HG02884 (cell line): ENCODE results near the gene CCDC18.
"Not testable (repeated sequence)": the region's sequence is repeated elsewhere in the genome, so short reads cannot be mapped to it uniquely, and the experiment has no call there.

Experiments used
- ATAC-seq: cut with Tn5 transposase; IDR thresholded peaks from one replicate; pipeline ENCODE4 v1.9.1; 2021; ENCODE audit warnings: mild to moderate bottlenecking, moderate library complexity; ENCODE audit not compliant: unreplicated experiment

CCDC18 gene, protein sequence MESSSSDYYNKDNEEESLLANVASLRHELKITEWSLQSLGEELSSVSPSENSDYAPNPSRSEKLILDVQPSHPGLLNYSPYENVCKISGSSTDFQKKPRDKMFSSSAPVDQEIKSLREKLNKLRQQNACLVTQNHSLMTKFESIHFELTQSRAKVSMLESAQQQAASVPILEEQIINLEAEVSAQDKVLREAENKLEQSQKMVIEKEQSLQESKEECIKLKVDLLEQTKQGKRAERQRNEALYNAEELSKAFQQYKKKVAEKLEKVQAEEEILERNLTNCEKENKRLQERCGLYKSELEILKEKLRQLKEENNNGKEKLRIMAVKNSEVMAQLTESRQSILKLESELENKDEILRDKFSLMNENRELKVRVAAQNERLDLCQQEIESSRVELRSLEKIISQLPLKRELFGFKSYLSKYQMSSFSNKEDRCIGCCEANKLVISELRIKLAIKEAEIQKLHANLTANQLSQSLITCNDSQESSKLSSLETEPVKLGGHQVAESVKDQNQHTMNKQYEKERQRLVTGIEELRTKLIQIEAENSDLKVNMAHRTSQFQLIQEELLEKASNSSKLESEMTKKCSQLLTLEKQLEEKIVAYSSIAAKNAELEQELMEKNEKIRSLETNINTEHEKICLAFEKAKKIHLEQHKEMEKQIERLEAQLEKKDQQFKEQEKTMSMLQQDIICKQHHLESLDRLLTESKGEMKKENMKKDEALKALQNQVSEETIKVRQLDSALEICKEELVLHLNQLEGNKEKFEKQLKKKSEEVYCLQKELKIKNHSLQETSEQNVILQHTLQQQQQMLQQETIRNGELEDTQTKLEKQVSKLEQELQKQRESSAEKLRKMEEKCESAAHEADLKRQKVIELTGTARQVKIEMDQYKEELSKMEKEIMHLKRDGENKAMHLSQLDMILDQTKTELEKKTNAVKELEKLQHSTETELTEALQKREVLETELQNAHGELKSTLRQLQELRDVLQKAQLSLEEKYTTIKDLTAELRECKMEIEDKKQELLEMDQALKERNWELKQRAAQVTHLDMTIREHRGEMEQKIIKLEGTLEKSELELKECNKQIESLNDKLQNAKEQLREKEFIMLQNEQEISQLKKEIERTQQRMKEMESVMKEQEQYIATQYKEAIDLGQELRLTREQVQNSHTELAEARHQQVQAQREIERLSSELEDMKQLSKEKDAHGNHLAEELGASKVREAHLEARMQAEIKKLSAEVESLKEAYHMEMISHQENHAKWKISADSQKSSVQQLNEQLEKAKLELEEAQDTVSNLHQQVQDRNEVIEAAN (N-terminal part only)

DNA sequence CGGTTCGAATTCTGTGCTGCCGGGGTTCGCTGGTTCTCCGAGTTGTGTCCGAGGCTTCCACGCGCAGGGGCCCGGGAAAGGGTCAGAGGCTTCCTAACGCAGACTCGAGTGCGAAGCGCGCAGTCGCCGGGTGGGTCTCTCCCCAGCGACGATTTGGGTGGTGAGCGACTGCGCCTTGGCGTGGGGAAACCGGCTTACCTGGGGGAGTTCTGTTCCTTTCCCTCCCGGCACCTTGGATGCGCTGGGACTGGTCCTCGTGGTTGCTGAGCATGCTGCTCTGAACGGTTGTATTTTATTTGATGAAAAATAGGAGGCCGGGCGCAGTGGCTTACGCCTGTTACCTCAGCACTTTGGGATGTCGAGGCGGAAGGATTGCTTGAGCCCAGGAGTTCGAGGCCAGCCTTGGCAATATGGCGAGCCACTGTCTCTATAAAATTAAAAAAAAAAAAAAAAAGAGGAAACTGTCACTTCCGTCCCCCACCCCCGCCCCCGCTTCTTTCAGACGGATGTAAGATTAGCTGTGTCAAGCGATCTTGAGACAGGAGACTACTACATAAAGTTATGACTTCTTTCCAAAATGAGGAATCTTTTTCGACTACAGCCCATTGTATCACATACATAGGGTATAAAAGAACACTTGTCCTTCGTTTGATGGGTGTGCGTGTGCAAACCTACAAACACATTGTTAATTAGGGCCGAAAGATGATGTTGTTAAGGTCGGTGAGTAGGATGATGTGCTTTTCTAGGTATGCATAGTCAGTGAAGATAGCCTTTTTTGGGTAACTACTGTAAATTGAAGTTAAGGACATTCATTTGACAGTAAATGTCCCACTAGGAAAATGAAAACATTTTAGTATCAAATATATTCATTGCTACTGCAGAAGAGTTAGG, at the start of gene CCDC18:
Gene CCDC18 (plus strand): TSS at position 2 of the 891 bp plus-strand sequence. CDS start 2,638 bp downstream, outside the sequence.
- peak; percentile 11 for ATAC-seq

DNA sequence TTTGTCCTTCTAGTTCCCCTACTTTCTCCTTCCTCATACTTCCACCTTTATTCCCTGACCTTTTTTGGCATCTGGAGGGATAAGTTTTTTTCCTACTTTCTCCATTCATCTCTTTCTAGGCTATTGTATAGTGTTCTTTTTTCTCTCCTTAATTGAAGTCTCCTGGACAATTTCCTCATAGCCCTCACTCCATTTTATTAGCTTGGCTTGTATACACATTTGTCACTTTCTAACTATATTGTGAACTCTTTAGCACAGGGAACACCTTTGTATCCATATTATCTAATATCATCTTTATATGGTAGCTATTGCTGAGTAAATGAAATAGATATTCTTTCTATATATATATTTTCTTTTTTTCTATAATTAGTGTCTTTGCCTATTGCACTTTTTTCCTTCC, 47.9 kb upstream of the CCDC18 start:
- no peak for ATAC-seq

DNA sequence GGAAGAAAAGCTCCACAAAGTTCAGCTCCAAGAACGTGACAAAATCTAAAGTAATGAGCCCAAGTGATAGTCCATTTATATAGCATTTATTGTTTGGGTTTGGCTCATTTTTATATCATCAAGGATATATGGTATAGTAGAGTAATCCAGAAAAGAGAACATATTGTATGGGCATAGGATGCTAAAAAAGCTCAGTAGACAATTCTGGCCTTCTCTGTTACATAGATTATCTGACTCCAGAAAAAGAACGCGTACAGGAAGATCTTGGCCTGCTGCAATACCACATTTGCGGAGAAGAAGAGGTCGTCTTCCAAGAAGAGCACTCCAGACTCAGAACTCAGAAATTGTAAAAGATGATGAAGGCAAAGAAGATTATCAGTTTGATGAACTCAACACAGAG, 44.1 kb upstream of the CCDC18 start:
- no peak for ATAC-seq

DNA sequence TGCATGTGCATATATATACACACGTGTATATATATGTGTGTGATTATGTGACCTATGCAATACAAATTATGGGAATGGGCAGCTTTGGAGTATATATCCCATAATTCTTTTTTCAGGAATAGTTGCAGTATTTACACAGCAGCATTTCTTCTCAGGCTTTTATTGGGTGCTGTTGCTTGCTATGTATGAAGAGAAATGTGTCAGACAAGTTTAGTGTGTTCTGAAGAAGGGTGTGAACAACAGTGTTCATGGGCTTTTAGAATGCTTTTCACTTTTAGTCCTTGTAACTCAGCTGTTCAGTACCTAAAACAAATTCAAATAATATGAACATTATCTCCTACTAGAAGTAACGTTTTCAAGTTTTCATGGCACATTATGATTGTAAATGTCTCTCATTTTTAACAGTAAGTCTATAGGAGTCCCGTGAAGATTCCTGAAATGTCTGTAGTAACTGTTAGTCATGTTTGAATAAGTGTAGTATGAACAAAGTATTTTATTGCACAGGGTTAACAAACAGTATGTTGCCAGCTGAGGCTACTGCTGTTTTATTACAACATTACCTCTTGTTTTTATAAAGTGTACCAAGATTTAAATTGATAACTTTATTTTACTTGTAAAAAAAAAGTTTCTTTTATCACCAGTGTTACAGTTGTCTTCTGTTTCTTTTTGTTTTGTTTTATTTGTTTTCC, 42.8 kb upstream of the CCDC18 start:
- ATAC-seq = no peak

DNA sequence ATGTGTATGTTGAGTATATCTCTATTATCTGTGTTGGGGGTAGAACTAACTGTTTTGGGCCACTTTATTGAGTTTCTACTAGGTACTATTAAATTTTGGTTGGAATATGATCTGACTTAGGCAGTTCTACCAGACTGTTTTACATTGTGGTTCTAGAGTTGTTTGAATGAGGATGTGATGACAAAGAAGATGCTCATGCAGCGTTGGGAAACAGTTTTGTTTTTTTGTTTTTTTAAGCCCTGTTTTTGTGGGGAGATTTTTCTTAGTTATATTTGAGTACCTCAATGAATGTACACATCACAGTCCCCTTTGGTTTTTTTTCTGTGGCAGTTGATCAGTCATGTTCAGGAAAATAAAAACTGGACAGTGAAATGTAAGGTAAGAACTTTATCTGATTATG, 40.4 kb upstream of the CCDC18 start:
- no peak for ATAC-seq

DNA sequence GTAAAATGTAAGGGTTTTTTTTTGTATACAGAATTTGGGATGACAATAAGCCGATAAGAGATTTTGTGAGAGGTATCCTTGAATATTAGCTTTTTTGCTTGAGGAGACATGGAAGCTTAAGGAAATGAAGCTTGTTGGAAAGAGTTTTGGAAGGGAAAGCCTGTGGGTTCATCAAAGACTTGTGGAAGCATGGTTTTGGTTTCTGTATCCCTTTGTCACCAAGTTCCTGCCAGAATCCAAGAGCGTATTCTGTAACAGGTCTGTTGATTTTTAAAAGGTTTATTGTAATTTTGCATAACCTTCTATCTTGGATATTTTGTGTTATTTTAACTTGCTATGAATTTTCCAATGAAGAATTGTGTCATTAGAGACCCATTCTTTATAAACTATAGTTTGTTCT, 38.4 kb upstream of the CCDC18 start:
- ATAC-seq = no peak

DNA sequence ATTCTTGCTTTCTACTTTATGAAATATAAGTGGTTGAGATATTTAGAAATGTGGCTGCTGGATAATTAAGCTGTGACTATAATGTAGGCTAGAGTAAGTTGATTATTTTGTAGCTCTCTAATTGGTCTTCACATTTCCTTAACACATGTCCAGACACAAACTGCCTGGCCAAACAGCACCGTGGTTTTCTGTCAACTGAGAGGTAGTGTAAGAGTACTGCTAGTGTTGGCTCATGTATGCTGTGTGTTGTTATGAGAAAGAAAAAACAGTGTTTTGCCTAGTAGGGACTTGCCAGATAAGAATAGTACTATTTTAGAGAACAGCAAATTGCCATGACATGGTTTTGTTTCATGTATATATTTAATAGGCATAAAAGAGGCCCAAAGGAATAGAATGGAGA, 37.4 kb upstream of the CCDC18 start:
- ATAC-seq = no peak

DNA sequence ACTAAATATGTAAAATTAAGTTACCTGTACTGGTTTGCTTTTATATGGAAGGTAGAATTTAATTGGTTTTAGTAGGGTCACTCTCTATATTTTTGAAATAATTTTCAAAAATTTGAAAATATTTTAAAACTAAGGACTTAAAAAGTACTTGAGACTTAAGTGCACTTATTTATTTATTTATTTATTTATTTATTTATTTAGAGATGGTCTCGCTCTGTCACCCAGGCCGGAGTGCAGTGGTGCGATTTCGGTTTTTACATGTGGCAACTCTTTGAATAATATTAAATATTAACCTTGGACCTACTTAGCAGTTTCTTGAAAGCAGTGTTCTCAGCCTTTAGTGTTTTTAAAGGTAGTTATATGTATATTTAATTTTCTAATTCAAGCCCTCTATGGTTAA, 36.8 kb upstream of the CCDC18 start:
- ATAC-seq = no peak

DNA sequence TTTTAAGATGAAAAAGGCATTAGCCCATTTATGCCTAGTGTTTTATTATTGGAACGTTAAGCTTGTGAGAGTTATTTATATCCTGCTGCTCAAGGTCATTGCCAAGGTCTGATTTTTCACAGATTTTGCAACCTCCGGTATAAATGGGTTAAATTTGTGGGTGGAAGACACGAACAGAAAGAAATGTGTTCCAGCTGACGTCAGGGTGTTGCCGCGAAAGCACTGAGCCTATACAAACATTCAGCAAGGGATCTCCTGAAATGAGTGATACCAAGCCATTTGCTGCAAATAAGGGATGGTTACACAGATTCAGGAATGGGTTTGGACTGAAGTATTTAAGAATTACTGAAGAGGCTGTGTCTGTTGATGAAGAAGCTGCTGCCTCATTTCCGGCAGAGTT, 32.5 kb upstream of the CCDC18 start:
- no peak for ATAC-seq

DNA sequence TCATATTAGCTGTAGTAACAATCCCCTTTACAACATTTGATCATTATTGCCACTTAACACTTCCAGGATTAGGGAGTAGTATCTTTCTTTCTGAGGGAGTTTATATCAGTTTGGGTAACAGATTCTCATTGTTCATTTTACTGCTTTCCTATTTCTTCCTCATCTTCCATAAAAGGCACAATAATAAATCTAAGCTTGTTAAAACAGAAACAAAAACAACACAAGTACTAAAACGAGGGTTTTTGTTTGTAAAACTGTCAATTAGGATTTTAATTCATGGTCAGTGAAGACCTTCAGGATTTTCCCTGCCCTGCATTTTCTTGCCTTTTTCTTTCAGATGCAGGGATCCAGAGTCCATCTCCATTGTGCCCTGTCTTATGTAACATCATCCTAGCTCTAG, 29.8 kb upstream of the CCDC18 start:
- no peak for ATAC-seq

DNA sequence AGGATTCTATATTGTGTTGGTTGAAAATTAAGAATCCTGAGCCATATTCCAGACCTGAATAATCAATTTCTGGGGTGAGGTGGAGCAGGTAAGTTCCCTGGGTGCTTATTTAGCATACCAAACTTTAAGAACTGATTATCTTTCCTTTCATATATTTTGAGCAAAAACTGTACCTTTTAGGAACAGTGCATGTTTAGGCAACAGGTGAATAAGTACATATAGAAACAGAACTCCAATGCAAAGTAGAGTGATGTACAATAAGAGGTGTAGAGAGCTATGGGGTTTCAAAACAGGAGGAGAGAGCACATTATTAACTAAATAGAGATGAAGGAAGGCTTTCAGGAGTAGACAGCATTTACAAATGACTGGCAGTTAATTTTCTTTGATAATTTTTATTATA, 29.1 kb upstream of the CCDC18 start:
- no peak for ATAC-seq

DNA sequence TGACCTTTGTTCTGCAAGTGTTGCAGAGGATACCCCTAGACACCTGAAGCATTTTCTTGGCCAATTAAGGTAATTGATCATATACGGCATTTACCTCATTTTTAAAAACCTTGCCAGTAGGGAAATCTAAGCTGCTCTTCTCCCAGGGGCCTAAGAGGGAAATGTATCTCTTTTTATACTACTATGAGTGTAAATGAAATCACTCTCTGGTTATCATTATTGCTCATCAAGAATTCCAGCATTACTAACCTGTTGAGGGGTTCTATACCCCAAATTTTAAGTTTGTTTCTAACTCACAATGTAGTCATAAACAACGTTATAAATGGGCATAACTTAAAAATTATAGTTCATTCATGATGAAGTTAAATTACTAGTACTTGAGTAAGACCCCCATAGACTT, 27.7 kb upstream of the CCDC18 start:
- ATAC-seq = no peak

DNA sequence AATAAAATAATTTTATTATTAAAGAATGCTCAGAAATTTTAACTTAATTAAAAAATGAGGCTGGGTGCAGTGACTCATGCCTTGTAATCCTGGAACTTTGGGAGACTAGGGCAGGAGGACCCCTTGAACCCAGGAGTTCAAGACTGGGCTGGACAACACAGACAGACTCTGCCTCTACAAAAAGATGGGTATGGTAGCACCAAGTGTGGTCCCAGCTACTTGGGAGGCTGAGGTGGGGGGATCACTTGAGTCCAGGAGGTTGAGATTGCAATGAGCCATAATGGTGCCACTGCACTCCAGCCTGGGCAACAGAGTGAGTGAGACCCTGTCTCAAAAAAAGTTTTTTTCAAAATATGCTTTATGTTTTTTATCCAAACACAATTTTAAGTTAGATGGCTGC, 25.6 kb upstream of the CCDC18 start:
- no peak for ATAC-seq

DNA sequence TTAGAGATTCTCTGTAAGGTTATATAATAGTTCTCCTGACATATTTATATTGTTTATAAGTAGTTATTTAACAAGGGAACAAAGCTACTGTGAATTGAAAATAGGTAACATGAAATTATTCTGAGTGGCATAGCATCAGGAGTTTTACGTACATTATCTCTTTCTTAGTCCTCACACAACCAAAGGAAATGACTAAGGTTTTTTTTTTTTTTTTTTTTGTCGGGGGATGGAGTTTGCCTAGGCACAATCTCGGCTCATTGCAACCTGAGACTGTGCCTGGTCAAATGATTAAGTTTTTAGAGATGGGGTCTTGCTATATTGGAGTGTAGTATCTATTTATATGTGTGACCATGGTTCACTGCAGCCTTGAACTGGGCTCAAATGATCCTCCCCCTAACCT, 25.2 kb upstream of the CCDC18 start:
- no peak for ATAC-seq

DNA sequence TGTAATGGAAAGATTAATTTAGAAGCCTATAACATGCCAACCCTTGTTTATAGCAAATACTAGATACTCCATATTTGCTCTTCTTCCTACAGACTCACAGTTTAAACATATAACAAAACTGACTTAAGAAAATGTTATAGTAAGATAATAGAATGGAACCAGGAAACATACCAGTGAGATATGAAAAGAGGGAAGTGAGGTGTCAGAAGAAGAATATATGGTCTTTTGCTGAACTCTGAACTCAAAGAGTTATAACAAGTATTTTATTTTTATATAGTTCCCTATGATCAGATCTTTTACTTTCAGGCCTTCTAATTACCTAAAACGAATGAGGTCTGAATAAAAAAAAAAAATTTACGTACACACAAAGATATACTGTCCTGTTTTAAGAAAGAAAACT, 21.2 kb upstream of the CCDC18 start:
- ATAC-seq = no peak

DNA sequence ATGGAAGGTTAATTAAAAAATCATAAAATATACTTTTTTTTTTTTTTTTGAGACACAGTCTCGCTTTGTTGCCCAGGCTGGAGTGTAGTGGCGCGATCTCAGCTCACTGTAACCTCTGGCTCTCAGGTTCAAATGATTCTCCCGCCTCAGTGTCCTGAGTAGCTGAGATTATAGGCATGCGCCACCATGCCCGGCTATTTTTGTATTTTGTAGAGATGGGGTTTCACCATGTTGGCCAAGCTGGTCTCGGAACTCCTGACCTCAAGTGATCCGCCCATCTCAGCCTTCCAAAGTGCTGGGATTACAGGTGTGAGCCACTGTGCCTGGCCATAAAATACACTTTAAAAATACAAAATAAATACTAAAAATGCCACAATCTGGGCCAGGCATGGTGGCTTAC, 17.2 kb upstream of the CCDC18 start:
- not testable (repeated sequence) for ATAC-seq

DNA sequence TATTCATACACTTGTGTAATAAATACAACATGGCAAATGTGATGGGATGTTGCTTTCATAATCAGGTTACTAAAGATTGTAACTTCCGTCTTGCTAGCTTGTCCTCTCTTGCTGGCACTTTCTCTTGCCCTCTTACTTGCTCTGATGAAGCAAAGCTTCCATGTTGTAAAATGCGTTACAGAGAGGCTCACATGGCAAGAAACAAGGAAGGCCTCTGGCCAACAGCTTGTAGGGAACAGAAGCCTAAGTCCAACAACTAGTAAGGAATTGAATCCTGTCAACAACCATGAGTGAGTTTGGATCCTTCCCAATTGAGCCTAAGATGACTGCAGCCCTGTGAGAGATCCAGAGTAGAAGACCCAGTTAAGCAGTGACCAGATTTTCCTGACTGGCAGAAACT, 15.7 kb upstream of the CCDC18 start:
- no peak for ATAC-seq

DNA sequence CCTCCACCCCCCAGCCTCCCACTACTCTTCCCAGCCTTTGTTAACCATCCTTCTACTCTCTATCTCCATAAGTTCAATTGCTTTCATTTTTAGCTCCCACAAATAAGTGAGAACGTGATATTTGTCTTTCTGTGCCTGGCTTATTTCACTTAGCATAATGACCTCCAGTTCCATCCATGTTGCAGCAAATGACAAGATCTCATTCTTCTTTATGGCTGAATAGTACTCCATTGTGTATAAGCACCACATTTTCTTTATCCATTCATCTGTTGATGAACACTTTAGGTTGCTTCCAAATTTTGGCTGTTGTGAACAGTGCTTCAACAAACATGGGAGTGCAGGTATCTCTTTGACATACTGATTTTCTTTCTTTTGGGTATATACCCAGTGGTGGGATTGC, 14.6 kb upstream of the CCDC18 start:
- not testable (repeated sequence) for ATAC-seq

DNA sequence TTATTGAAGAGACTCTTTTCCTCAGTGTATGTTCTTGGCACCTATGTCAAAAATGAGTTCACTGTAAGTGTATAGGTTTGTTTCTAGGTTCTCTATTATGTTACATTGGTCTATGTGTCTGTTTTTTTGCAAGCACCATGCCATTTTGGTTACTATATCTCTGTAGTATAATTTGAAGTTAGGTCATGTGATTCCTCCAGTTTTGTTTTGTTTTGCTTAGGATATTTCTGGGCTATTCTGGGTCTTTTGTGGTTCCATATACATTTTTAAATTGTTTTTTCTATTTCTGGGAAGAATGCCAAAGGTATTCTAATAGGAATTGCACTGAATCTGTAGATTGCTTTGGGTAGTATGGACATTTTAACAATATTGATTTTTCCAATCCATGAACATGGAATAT, 13.5 kb upstream of the CCDC18 start:
- ATAC-seq = no peak
